A549 (cell line): ENCODE data around the gene PPBP. TPM values are rescaled to one million over a fixed set of nuclear protein-coding genes. Genes with fewer than 3 reads are reported as not detected.

ENCODE experiments used
- ATAC-seq, 2 experiments: fragments of 200-7000 bp in 1 of 2; fragments of >200 bp in 1 of 2; cut with Nextera tagmentation in 1 of 2; cut with Tn5 transposase in 1 of 2; 3 replicates each; pipeline versions ENCODE4 v1.8.0 to v1.9.1; 2018 to 2020; ENCODE audit warnings: mild to moderate bottlenecking in 1 of 2, moderate library complexity in 1 of 2
- CTCF ChIA-PET: fragments of 300-600 bp; sonication (Branson Sonifier 250); formaldehyde crosslinking; extraction: SDS; loops from one replicate; lab custom pipeline; 2021; ENCODE audit warnings: antibody characterized with exemption, inconsistent platforms; lab: Yijun Ruan, JAX
- POLR2A ChIA-PET: fragments of 350-600 bp; formaldehyde crosslinking; extraction: SDS; loops from one replicate; lab custom pipeline; 2021; ENCODE audit warnings: antibody characterized with exemption, inconsistent platforms; lab: Yijun Ruan, JAX
- DNase-seq, 2 experiments: peaks; one replicate each; pipeline versions ENCODE4 v3.0.0 to v3.0.0-alpha.2; 2011 to 2016; ENCODE audit warnings: low read depth in 1 of 2, low spot score in 1 of 2
- FAIRE-seq: peaks from 2 replicates; lab custom pipeline; 2011; peaks lifted over from hg19 to GRCh38; lab: Jason Lieb, UNC
- H3K27ac ChIP-seq, 2 experiments: fragments of >200 bp; sonication (Bioruptor Twin); formaldehyde crosslinking; 3 replicates each; pipeline ENCODE4 v1.5.1; 2016 to 2017
- H3K4me1 ChIP-seq: fragments of >200 bp; sonication (Bioruptor Twin); formaldehyde crosslinking; 3 replicates; pipeline ENCODE4 v1.6.1; 2016
- H3K4me2 ChIP-seq: fragments of >200 bp; sonication (Bioruptor Twin); formaldehyde crosslinking; 3 replicates; pipeline ENCODE4 v1.6.1; 2016
- H3K4me3 ChIP-seq: fragments of >200 bp; sonication (Bioruptor Twin); formaldehyde crosslinking; 3 replicates; pipeline ENCODE4 v1.5.1; 2016
- H3K9me3 ChIP-seq: fragments of >200 bp; sonication (Bioruptor Twin); formaldehyde crosslinking; 3 replicates; pipeline ENCODE4 v1.6.1; 2016
- CBX8 ChIP-seq: fragments of 200-600 bp; sonication (generic); IDR thresholded peaks from 2 replicates; pipeline ENCODE4 v1.6.1; 2016
- CEBPB ChIP-seq, 2 experiments: fragments of >200 bp in 1 of 2; sonication (Bioruptor Twin) in 1 of 2; formaldehyde crosslinking in 1 of 2; IDR thresholded peaks; 2 replicates each; pipeline ENCODE4 v1.6.1; 2012 to 2016
- CHD4 ChIP-seq: fragments of 200-600 bp; sonication (generic); IDR thresholded peaks from 2 replicates; pipeline ENCODE4 v1.6.1; 2016; ENCODE audit warnings: antibody characterized with exemption, mild to moderate bottlenecking, borderline replicate concordance
- EHMT2 ChIP-seq: fragments of 200-600 bp; sonication (generic); IDR thresholded peaks from 2 replicates; pipeline ENCODE4 v1.6.1; 2016; ENCODE audit warnings: antibody characterized with exemption, low read depth, mild to moderate bottlenecking, moderate library complexity
- FOSB ChIP-seq: fragments of 250-450 bp; sonication (Bioruptor Pico); IDR thresholded peaks from 2 replicates; pipeline ENCODE4 v1.5.0; 2020; ENCODE audit warnings: mild to moderate bottlenecking, moderate library complexity
- FOXS1 ChIP-seq: fragments of 250-450 bp; sonication (Bioruptor Pico); IDR thresholded peaks from 2 replicates; pipeline ENCODE4 v1.5.0; 2020; ENCODE audit warnings: mild to moderate bottlenecking, moderate library complexity
- HDAC2 ChIP-seq: fragments of 200-600 bp; sonication (generic); IDR thresholded peaks from 2 replicates; pipeline ENCODE4 v1.6.1; 2016
- HEYL ChIP-seq: fragments of 250-450 bp; sonication (Bioruptor Pico); IDR thresholded peaks from 2 replicates; pipeline ENCODE4 v1.8.0; 2021; ENCODE audit warnings: mild to moderate bottlenecking, moderate library complexity
- HMGXB4 ChIP-seq: fragments of 250-450 bp; sonication (Bioruptor Pico); IDR thresholded peaks from 2 replicates; pipeline ENCODE4 v1.5.0; 2021; ENCODE audit warnings: mild to moderate bottlenecking, moderate library complexity, borderline replicate concordance
- NFE2L2 ChIP-seq: fragments of 150-350 bp; conservative IDR thresholded peaks from 2 replicates; pipeline ENCODE4 v1.6.1; 2014; ENCODE audit warnings: low read length
- NPAS2 ChIP-seq: fragments of 250-450 bp; sonication (Bioruptor Pico); IDR thresholded peaks from 2 replicates; pipeline ENCODE4 v1.8.0; 2022; ENCODE audit warnings: mild to moderate bottlenecking, moderate library complexity, borderline replicate concordance
- RCOR1 ChIP-seq: fragments of 150-350 bp; IDR thresholded peaks from 2 replicates; pipeline ENCODE4 v1.6.1; 2014; ENCODE audit warnings: antibody characterized with exemption, low read length, low read depth
- RNF2 ChIP-seq: fragments of 200-600 bp; sonication (generic); IDR thresholded peaks from 2 replicates; pipeline ENCODE4 v1.6.1; 2016; ENCODE audit warnings: low read depth, mild to moderate bottlenecking, antibody characterized with exemption, moderate library complexity, borderline replicate concordance
- SMC3 ChIP-seq: fragments of >200 bp; sonication (Bioruptor Twin); formaldehyde crosslinking; IDR thresholded peaks from 3 replicates; pipeline ENCODE4 v1.6.1; 2018; ENCODE audit warnings: inconsistent platforms
- TFCP2L1 ChIP-seq: fragments of 250-450 bp; sonication (Bioruptor Pico); IDR thresholded peaks from 2 replicates; pipeline ENCODE4 v1.5.0; 2021; ENCODE audit warnings: mild to moderate bottlenecking
- TP53 ChIP-seq: fragments of 250-450 bp; sonication (Bioruptor Pico); IDR thresholded peaks from 2 replicates; pipeline ENCODE4 v1.5.0; 2021; ENCODE audit warnings: mild to moderate bottlenecking, moderate library complexity
- ZC3H11A ChIP-seq: fragments of 450-650 bp; IDR thresholded peaks from 2 replicates; pipeline ENCODE4 v1.6.1; 2014; ENCODE audit warnings: antibody characterized with exemption, mild to moderate bottlenecking
- ZFP36 ChIP-seq: fragments of 450-650 bp; IDR thresholded peaks from 2 replicates; pipeline ENCODE4 v1.6.1; 2014; ENCODE audit warnings: borderline replicate concordance; ENCODE audit not compliant: partially characterized antibody
- WGBS: methylation state at CpG from one replicate; pipeline ENCODE4 v1.1.6; 2017; ENCODE audit errors: missing lambda C conversion rate; 5-methylcytosine and 5-hydroxymethylcytosine counted together
- polyA plus RNA-seq, 4 experiments: library from polyadenylated mRNA; depleted of rRNA in 3 of 4; stranded (reverse); fragments of >200 nt; fragmentation: RNase III in 1 of 4; extraction: RNeasy Plus Mini Kit Qiagen cat#74134 plus additional on column Dnase treatment in 1 of 4; gene quantifications; 2 replicates in 3 of 4; 3 replicates in 1 of 4; pipeline ENCODE4 v1.2.3, GENCODE V29; 2011 to 2017
- TF ChIP-seq, protein P1 (sequence below): fragments of 200-600 bp; sonication (generic); IDR thresholded peaks from 2 replicates; pipeline ENCODE4 v1.6.1; 2016; ENCODE audit warnings: antibody characterized with exemption, mild to moderate bottlenecking, moderate library complexity
- TF ChIP-seq, protein P2 (sequence below): fragments of 250-450 bp; sonication (Bioruptor Pico); IDR thresholded peaks from 2 replicates; pipeline ENCODE4 v1.5.0; 2020; ENCODE audit warnings: low read depth, mild to moderate bottlenecking, moderate library complexity
- TF ChIP-seq, protein P3 (sequence below): fragments of >200 bp; sonication (Bioruptor Twin); formaldehyde crosslinking; IDR thresholded peaks from 3 replicates; pipeline ENCODE4 v1.6.1; 2016
- TF ChIP-seq, protein P4 (sequence below): fragments of 450-650 bp; IDR thresholded peaks from 2 replicates; pipeline ENCODE4 v1.6.1; 2014; ENCODE audit warnings: antibody characterized with exemption
- TF ChIP-seq, protein P5 (sequence below): fragments of 150-350 bp; IDR thresholded peaks from 2 replicates; pipeline ENCODE4 v1.6.1; 2014; ENCODE audit warnings: low read depth, mild to moderate bottlenecking, low read length

PPBP gene
- polyA plus RNA-seq, 2 of the 4 experiments (the other 2 are of a cell fraction), result 0.16 to 0.35 TPM

- FAIRE-seq (no peak), DNase-seq (no peak), ATAC-seq (no peak)
- peaks cover 16% of the 10 kb centered on the region; the same call in 1 of the 3 replicates for H3K9me3 ChIP-seq
- CTCF ChIA-PET, result interaction anchor here (1.0 to 2.7 kb wide), 3 partner anchors 16 to 47 kb away, joined by 3 to 8 read pairs (median 4); partner anchors contain the start of gene CXCL3
- no peak for TF ChIP-seq SMC3
- TF ChIP-seq HEYL (CRISPR knock-in tag), result no peak
- TF ChIP-seq, protein P1, sequence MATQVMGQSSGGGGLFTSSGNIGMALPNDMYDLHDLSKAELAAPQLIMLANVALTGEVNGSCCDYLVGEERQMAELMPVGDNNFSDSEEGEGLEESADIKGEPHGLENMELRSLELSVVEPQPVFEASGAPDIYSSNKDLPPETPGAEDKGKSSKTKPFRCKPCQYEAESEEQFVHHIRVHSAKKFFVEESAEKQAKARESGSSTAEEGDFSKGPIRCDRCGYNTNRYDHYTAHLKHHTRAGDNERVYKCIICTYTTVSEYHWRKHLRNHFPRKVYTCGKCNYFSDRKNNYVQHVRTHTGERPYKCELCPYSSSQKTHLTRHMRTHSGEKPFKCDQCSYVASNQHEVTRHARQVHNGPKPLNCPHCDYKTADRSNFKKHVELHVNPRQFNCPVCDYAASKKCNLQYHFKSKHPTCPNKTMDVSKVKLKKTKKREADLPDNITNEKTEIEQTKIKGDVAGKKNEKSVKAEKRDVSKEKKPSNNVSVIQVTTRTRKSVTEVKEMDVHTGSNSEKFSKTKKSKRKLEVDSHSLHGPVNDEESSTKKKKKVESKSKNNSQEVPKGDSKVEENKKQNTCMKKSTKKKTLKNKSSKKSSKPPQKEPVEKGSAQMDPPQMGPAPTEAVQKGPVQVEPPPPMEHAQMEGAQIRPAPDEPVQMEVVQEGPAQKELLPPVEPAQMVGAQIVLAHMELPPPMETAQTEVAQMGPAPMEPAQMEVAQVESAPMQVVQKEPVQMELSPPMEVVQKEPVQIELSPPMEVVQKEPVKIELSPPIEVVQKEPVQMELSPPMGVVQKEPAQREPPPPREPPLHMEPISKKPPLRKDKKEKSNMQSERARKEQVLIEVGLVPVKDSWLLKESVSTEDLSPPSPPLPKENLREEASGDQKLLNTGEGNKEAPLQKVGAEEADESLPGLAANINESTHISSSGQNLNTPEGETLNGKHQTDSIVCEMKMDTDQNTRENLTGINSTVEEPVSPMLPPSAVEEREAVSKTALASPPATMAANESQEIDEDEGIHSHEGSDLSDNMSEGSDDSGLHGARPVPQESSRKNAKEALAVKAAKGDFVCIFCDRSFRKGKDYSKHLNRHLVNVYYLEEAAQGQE, result no peak
- TF ChIP-seq RNF2, result no peak
- no peak for TF ChIP-seq RCOR1
- TF ChIP-seq, protein P2, sequence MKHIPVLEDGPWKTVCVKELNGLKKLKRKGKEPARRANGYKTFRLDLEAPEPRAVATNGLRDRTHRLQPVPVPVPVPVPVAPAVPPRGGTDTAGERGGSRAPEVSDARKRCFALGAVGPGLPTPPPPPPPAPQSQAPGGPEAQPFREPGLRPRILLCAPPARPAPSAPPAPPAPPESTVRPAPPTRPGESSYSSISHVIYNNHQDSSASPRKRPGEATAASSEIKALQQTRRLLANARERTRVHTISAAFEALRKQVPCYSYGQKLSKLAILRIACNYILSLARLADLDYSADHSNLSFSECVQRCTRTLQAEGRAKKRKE (CRISPR knock-in tag), result no peak
- no peak for TF ChIP-seq CHD4
- no peak for TF ChIP-seq CBX8
- no peak for TF ChIP-seq NFE2L2
- TF ChIP-seq, protein P3, sequence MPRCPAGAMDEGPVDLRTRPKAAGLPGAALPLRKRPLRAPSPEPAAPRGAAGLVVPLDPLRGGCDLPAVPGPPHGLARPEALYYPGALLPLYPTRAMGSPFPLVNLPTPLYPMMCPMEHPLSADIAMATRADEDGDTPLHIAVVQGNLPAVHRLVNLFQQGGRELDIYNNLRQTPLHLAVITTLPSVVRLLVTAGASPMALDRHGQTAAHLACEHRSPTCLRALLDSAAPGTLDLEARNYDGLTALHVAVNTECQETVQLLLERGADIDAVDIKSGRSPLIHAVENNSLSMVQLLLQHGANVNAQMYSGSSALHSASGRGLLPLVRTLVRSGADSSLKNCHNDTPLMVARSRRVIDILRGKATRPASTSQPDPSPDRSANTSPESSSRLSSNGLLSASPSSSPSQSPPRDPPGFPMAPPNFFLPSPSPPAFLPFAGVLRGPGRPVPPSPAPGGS, result no peak
- TF ChIP-seq FOXS1 (CRISPR knock-in tag), result no peak
- TF ChIP-seq FOSB (CRISPR knock-in tag), result no peak
- TF ChIP-seq ZFP36, result no peak
- peak overlapping the region; percentile 77 to 86; a peak in 5 of 6 replicates for H3K27ac ChIP-seq
- H3K4me2 ChIP-seq, result no peak overlapping the region
- WGBS, result 63% methylated on average over 2 of the region's 2 CpGs
- no peak overlapping the region for H3K4me3 ChIP-seq
- POLR2A ChIA-PET, result no interaction called here
- H3K4me1 ChIP-seq, result peaks cover 22% of the 10 kb centered on the region
Measured at GRCh38 chr4:74021601-74022000, 33.6 kb upstream of the PPBP start.

DNA sequence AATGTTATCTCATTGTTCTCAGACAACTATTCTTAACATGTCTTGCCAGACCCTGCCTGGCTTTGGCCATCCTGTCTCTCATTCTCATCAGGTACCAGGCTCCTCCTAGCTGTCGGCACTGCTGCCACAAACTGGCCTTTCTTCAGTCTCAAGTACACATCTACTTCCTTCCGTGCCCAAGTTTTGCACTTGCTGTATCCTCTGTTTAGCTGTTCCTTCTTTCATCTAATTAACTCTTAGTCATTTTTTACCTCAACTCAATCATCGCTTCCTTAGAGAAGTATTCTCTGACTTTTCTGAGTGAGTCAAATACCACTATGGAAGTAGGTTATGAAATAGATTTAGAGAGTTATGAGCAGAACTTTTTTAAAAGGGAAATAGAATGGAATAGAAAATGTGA lies 30.8 kb upstream of the PPBP start:
- 70% methylated on average over 3 of the region's 3 CpGs for WGBS
- FAIRE-seq (no peak), ATAC-seq (no peak), DNase-seq (no peak)
- H3K27ac ChIP-seq, result peak overlapping the region in 1 of 2 experiments; percentile 74; a peak in 3 of 6 replicates
- H3K4me1 ChIP-seq, result peaks cover 23% of the 10 kb centered on the region
- CTCF ChIA-PET, result interaction anchor here (1.4 kb wide), 1 partner anchor 20 kb away, joined by 4 read pairs; the partner anchor contains the start of gene CXCL5
- no peak overlapping the region for H3K4me2 ChIP-seq
- no peak overlapping the region for H3K4me3 ChIP-seq
- H3K9me3 ChIP-seq, result peaks cover 2% of the 10 kb centered on the region; the same call in 1 of the 3 replicates
- POLR2A ChIA-PET, result no interaction called here
- no peak for TF ChIP-seq ZC3H11A
- TF ChIP-seq, protein P4, sequence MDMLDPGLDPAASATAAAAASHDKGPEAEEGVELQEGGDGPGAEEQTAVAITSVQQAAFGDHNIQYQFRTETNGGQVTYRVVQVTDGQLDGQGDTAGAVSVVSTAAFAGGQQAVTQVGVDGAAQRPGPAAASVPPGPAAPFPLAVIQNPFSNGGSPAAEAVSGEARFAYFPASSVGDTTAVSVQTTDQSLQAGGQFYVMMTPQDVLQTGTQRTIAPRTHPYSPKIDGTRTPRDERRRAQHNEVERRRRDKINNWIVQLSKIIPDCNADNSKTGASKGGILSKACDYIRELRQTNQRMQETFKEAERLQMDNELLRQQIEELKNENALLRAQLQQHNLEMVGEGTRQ, result no peak
- no peak for TF ChIP-seq FOSB (CRISPR knock-in tag)
- TF ChIP-seq, protein P1, result no peak
- TF ChIP-seq RCOR1, result no peak
- TF ChIP-seq SMC3, result no peak
- no peak for TF ChIP-seq HDAC2
- no peak for TF ChIP-seq HMGXB4 (CRISPR knock-in tag)
- TF ChIP-seq, protein P5, sequence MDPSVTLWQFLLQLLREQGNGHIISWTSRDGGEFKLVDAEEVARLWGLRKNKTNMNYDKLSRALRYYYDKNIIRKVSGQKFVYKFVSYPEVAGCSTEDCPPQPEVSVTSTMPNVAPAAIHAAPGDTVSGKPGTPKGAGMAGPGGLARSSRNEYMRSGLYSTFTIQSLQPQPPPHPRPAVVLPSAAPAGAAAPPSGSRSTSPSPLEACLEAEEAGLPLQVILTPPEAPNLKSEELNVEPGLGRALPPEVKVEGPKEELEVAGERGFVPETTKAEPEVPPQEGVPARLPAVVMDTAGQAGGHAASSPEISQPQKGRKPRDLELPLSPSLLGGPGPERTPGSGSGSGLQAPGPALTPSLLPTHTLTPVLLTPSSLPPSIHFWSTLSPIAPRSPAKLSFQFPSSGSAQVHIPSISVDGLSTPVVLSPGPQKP, result no peak
- no peak for TF ChIP-seq TP53 (CRISPR knock-in tag)
- no peak for TF ChIP-seq CEBPB (IDR thresholded peaks at IDR 0.05)
- no peak for TF ChIP-seq NPAS2 (CRISPR knock-in tag)
- TF ChIP-seq EHMT2, result no peak
- TF ChIP-seq TFCP2L1 (CRISPR knock-in tag), result no peak
